ENCODE results near the gene SYTL3.
"Not testable (repeated sequence)": the region's sequence is repeated elsewhere in the genome, so short reads cannot be mapped to it uniquely, and the experiment has no call there.

The SYTL3 gene

GRCh38 chr6:158630938-158631616 is 18.8 kb upstream of the SYTL3 start:
- peak overlapping the region; percentile 20; the same call in 1 of the 2 replicates for H3K27ac ChIP-seq
- no peak for TF ChIP-seq CTCF (conservative IDR thresholded peaks at IDR 0.05)

- peak overlapping the region; percentile 20; the same call in 1 of the 2 replicates for H3K27ac ChIP-seq
- TF ChIP-seq CTCF (conservative IDR thresholded peaks at IDR 0.05), result no peak
Observed at GRCh38 chr6:158631678-158632537, 17.9 kb upstream of the SYTL3 start.

GRCh38 chr6:158632538-158633119 is 17.2 kb upstream of the SYTL3 start:
- H3K27ac ChIP-seq, result not testable (repeated sequence)

GRCh38 chr6:158633127-158633526 is 16.7 kb upstream of the SYTL3 start:
- no peak for TF ChIP-seq CTCF (conservative IDR thresholded peaks at IDR 0.05)
- no peak overlapping the region for H3K27ac ChIP-seq

- peak overlapping the region; percentile 50 for H3K27ac ChIP-seq
- TF ChIP-seq CTCF (conservative IDR thresholded peaks at IDR 0.05), result no peak
Observed at GRCh38 chr6:158634695-158635426, 15.0 kb upstream of the SYTL3 start.

- H3K27ac ChIP-seq, result peak overlapping the region; percentile 50
- no peak for TF ChIP-seq CTCF (conservative IDR thresholded peaks at IDR 0.05)
Observed at GRCh38 chr6:158635427-158636073, 14.3 kb upstream of the SYTL3 start.

- TF ChIP-seq CTCF (conservative IDR thresholded peaks at IDR 0.05), result no peak
- no peak overlapping the region for H3K27ac ChIP-seq
Observed at GRCh38 chr6:158636778-158637177, 13.1 kb upstream of the SYTL3 start.
